ENCODE data around the gene ZIM2.

The ZIM2 gene

DNA sequence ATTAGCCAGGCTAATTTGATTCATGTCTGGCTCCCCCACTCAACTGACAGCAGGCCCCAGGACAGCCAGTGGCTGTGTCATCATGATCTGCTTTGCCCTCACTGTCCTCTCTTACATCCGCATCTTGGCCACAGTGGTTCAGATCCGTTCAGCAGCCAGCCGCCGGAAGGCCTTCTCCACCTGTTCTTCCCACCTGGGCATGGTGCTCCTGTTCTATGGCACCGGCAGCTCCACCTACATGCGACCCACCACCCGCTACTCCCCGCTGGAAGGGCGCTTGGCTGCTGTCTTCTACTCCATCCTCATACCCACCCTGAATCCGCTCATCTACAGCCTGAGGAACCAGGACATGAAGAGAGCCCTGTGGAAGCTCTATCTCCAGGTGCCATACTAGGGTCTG lies 79.7 kb downstream of the ZIM2 start:
- TF ChIP-seq, protein P1, sequence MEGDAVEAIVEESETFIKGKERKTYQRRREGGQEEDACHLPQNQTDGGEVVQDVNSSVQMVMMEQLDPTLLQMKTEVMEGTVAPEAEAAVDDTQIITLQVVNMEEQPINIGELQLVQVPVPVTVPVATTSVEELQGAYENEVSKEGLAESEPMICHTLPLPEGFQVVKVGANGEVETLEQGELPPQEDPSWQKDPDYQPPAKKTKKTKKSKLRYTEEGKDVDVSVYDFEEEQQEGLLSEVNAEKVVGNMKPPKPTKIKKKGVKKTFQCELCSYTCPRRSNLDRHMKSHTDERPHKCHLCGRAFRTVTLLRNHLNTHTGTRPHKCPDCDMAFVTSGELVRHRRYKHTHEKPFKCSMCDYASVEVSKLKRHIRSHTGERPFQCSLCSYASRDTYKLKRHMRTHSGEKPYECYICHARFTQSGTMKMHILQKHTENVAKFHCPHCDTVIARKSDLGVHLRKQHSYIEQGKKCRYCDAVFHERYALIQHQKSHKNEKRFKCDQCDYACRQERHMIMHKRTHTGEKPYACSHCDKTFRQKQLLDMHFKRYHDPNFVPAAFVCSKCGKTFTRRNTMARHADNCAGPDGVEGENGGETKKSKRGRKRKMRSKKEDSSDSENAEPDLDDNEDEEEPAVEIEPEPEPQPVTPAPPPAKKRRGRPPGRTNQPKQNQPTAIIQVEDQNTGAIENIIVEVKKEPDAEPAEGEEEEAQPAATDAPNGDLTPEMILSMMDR (conservative IDR thresholded peaks at IDR 0.05; ENCODE audit: low read length), result no peak
- H3K4me3 ChIP-seq (ENCODE audit: low read length), result no peak overlapping the region
- no peak for DNase-seq (ENCODE audit: low read depth)

DNA sequence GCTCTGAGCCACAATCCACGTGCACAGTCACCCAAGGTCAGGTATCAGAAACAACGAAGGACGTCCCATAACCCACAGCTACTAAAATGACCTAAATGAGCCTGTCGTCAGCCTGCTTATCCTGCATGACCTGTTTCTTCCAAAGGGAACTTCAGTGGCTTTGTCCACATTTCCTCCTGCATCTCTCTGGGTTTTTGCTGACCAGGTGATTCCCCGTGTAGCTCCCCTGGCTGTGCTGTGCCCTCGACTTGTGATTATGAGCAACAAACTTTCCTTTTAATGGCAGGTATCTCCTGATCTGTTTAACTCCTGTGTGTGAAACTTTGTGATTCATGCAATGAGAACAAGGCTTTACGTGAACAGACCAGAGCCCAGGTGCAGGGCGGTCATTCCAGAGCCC lies 81.0 kb downstream of the ZIM2 start:
- no peak overlapping the region for H3K4me3 ChIP-seq (ENCODE audit: low read length)
- TF ChIP-seq, protein P1 (conservative IDR thresholded peaks at IDR 0.05; ENCODE audit: low read length), result no peak
- DNase-seq (ENCODE audit: low read depth), result no peak

DNA sequence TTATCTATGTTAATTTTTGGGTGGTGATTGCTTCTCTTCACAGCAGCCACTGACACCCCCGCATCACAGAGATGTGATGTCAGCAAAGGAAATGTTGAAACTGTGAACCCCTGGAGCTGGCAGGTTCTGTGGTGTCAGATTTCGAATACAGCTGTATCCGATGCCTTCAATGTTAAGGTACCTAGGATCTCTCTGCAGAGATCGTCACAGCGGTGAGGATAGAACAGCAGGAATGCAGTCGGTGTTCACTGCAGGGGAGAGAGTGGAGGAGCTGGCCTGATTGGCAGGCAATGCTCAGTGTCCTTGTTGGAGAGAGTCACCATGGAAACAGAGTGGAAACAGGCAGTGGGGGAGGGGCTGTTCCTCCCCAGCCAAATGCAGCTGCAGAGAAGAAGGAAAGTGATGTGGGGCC lies 89.4 kb downstream of the ZIM2 start:
- TF ChIP-seq, protein P1 (conservative IDR thresholded peaks at IDR 0.05; ENCODE audit: low read length), result no peak
- DNase-seq (ENCODE audit: low read depth), result no peak
- no peak overlapping the region for H3K4me3 ChIP-seq (ENCODE audit: low read length)

DNA sequence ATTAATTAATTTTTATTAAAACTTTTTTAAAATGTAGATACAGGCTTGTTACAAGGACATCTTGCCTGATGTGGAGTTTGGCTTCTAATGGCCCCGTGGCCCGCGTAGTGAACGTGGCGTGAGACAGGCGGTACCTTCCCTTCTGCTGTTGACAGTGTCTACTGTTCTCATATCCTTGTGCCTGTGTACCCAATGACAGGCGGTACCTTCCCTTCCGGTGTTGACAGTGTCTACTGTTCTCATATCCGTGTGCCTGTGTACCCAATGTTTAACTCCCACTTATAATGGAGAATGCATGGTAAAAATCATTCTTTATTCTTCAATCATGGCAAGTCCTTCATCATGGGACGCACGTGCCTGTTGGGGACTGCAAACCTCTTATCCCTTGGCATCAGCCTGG lies 89.9 kb downstream of the ZIM2 start:
- no peak for DNase-seq (ENCODE audit: low read depth)
- TF ChIP-seq, protein P1 (conservative IDR thresholded peaks at IDR 0.05; ENCODE audit: low read length), result no peak
- no peak overlapping the region for H3K4me3 ChIP-seq (ENCODE audit: low read length)

DNA sequence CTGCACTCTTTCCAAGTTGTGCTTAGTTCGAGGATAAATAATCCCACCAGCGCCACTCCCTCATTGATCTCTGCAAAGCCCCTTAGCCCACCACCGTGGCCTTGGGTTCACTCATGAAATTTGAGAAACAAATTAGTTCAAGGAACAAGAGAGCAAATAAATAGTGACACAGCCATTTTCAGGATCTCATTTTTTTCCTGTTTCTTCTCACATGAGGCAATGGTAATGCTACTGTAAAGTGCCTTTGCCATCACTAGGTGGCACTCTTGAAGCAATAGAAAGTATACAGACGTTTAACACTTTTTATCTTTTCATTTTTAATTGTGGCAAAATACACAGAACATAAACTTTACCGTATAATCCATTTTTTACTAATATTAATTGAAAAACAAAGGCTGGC lies 92.1 kb downstream of the ZIM2 start:
- DNase-seq (ENCODE audit: low read depth), result no peak

DNA sequence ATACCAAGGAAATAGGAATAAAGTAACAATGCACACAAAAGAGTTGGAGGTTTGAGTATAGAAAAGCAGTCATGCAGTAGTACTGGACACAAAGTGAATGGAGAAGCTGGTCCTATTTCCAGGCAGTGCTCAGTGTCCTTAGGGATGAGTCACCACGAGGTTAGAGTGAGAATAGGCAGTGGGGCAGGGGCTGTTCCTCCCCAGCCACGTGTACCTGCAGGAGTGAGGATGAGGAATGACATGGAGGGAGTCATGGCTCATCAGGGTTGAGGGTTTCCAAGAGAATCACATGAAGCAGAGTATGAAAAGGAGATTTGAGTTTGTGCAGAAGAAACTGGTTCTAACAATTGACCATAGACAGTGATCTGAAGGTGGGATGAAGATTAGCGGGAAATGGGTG lies 94.2 kb downstream of the ZIM2 start:
- no peak overlapping the region for H3K4me3 ChIP-seq (ENCODE audit: low read length)
- DNase-seq (ENCODE audit: low read depth), result no peak
- TF ChIP-seq, protein P1 (conservative IDR thresholded peaks at IDR 0.05; ENCODE audit: low read length), result no peak

More for the DNA sequence above, 92.1 kb downstream of the ZIM2 start:
- TF ChIP-seq, protein P1 (conservative IDR thresholded peaks at IDR 0.05; ENCODE audit: low read length), result no peak
- H3K4me3 ChIP-seq (ENCODE audit: low read length), result no peak overlapping the region

DNA sequence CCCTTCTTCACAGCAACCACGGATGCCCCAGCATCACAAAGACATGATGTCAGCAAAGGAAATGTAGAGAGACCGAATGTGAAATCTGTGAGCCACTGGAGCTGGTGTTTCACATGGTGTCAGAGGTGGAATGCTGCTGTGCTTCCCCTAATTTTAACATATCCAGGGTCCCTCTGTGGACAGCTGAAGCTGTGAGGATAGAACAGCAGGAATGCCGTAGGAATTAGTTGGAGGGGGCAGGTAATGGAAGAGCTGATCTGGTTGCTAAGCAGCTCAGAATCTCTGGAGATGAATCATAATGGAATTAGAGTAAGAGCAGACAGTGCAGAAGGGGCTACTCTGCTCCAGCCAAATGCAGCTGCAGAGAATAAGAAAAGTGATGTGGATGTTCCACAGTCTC lies 100.0 kb downstream of the ZIM2 start:
- DNase-seq (ENCODE audit: low read depth), result no peak

More for the DNA sequence above, 100.0 kb downstream of the ZIM2 start:
- TF ChIP-seq, protein P1 (conservative IDR thresholded peaks at IDR 0.05; ENCODE audit: low read length), result no peak
- H3K4me3 ChIP-seq (ENCODE audit: low read length), result no peak overlapping the region

All from AG10803 (cell line).